Prostate gland (tissue), 2 donors: ENCODE results near the gene FOXF1. TPM values are rescaled to one million over a fixed set of nuclear protein-coding genes. Genes with fewer than 3 reads are reported as not detected.

Experiments used
- DNase-seq: peaks from one replicate; pipeline ENCODE4 v3.0.0-alpha.2; 2019; ENCODE audit warnings: low spot score
- H3K27ac ChIP-seq, 2 donors: fragments of 200-600 bp; sonication (generic); 2 replicates each; pipeline ENCODE4 v1.5.1; 2017 to 2019
- H3K27me3 ChIP-seq: fragments of 200-600 bp; sonication (generic); replicated peaks from 2 replicates; pipeline ENCODE4 v1.5.1; 2019; ENCODE audit not compliant: insufficient read depth
- H3K36me3 ChIP-seq, 2 donors: fragments of 200-600 bp; sonication (generic); 1 replicate in 1 of 2; 2 replicates in 1 of 2; pipeline versions ENCODE4 v1.5.1 to v1.8.1; 2017 to 2019
- H3K4me1 ChIP-seq: fragments of 200-600 bp; sonication (generic); replicated peaks from 2 replicates; pipeline ENCODE4 v1.5.1; 2019
- H3K4me3 ChIP-seq, 2 donors: fragments of 200-600 bp; sonication (generic); 2 replicates each; pipeline ENCODE4 v1.5.1; 2017 to 2019
- H3K9me3 ChIP-seq: fragments of 200-600 bp; sonication (generic); 2 replicates; pipeline ENCODE4 v1.5.1; 2017
- CTCF ChIP-seq, 4 experiments: fragments of 200-600 bp in 2 of 4; fragments of 450-650 bp in 2 of 4; sonication (generic) in 2 of 4; IDR thresholded peaks; 1 replicate in 3 of 4; 2 replicates in 1 of 4; pipeline ENCODE4 v1.5.1; 2016 to 2019; ENCODE audit warnings: antibody characterized with exemption in 4 of 4, mild to moderate bottlenecking in 2 of 4, moderate library complexity in 2 of 4
- POLR2A ChIP-seq: fragments of 450-650 bp; IDR thresholded peaks from one replicate; pipeline ENCODE4 v1.6.1; 2016; ENCODE audit warnings: antibody characterized with exemption, mild to moderate bottlenecking
- POLR2AphosphoS5 ChIP-seq: sonication (generic); formaldehyde crosslinking; IDR thresholded peaks from one replicate; pipeline ENCODE4 v1.6.1; 2017; ENCODE audit warnings: antibody characterized with exemption
- WGBS: methylation state at CpG from one replicate; pipeline ENCODE4 v1.1.5; 2018; 5-methylcytosine and 5-hydroxymethylcytosine counted together
- intact Hi-C: fragments of 100-400 bp; cut with DNase I; formaldehyde crosslinking; loops from one replicate; pipeline ENCODE4 v1.14.2; 2022
- total RNA-seq, 2 donors: library from RNA; depleted of rRNA; stranded (reverse); fragments of >200 nt; gene quantifications; one replicate each; pipeline ENCODE4 v1.1.0, GENCODE V29; 2016

The FOXF1 gene
- total RNA-seq, 2 donors from 2014 or later: 5.3 to 6.9 TPM

DNA sequence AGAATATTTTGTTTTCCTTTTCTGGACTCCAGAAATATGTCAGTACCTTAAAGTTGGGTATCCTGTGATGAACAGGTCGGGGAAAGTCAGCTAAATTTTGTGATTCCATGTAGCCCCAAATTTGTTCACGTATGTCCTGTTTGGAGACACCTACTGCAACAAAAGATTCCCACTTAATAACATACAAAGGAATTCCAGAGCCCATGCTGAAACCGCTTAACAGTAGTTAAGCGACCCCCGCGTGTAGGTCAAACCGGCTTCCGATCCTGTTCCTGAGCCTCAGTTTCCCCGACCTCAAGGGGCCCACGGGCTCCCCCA lies 44.2 kb downstream of the FOXF1 start:
- TF ChIP-seq POLR2AphosphoS5 (no peak), CTCF (IDR thresholded peaks at IDR 0.05) (no peak), POLR2A (no peak)
- H3K36me3 ChIP-seq: peaks cover 0 to 5% of the 10 kb centered on the region in 2 donors
- intact Hi-C loops: no loop called here
- H3K4me3 ChIP-seq: peak overlapping the region; percentile 79 to 87
- WGBS: 3% methylated on average over 10 of the region's 10 CpGs
- H3K9me3 ChIP-seq: no peaks in the 10 kb centered on the region
- H3K27me3 ChIP-seq: no peaks in the 10 kb centered on the region
- no peaks in the 10 kb centered on the region for H3K4me1 ChIP-seq
- H3K27ac ChIP-seq: peak overlapping the region; percentile 79 to 80
- DNase-seq: no peak

GRCh38 chr16:86554917-86555703 lies 44.8 kb downstream of the FOXF1 start, which contains the start of gene MTHFSD:
TSS of gene MTHFSD (minus strand) at chr16:86555235. CDS start at chr16:86555184, 51 bp downstream.
- Histone ChIP-seq H3K27me3 (no peaks in the 10 kb centered on the region), H3K36me3 (peaks cover 0 to 5% of the 10 kb centered on the region in 2 donors), H3K9me3 (no peaks in the 10 kb centered on the region), H3K27ac (peak within 1 kb of the TSS; percentile 79 to 80), H3K4me3 (peak within 1 kb of the TSS; percentile 79 to 87), H3K4me1 (no peaks in the 10 kb centered on the region)
- peak; percentile 86 for DNase-seq
- TF ChIP-seq POLR2A (peak; percentile 63), CTCF (IDR thresholded peaks at IDR 0.05) (peak in 1 of 4 experiments; percentile 35), POLR2AphosphoS5 (peak; percentile 99)
- intact Hi-C loops: no loop called here
- WGBS: 4% methylated on average over 57 of the region's 70 CpGs

DNA sequence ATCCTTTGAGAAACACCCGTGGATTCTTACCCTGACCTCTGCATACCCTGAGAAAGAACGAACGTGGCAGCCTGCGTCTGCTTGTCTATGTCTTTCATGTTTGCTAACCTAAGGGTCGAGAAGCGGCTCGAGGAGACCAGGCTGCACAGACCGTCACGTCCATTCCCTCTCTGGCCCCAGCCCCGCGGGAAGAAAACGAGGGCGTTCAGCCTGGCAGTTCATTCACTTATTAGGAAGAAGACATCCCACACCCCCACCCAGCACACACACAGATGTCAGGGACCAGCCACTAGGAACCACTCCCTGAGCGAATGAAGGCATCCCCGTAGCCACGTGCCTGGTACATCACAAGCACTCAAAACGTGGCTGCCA lies 45.4 kb downstream of the FOXF1 start:
- intact Hi-C loops: no loop called here
- Histone ChIP-seq H3K36me3 (peaks cover 0 to 5% of the 10 kb centered on the region in 2 donors), H3K4me1 (no peaks in the 10 kb centered on the region), H3K27ac (peak overlapping the region in 1 of 2 donors; percentile 80), H3K4me3 (peak overlapping the region; percentile 79 to 87), H3K27me3 (no peaks in the 10 kb centered on the region), H3K9me3 (no peaks in the 10 kb centered on the region)
- no peak for DNase-seq
- no peak for TF ChIP-seq POLR2AphosphoS5
- TF ChIP-seq POLR2A: no peak
- no peak for TF ChIP-seq CTCF (IDR thresholded peaks at IDR 0.05)
- 34% methylated on average over 17 of the region's 17 CpGs for WGBS

GRCh38 chr16:86556576-86556975 lies 46.2 kb downstream of the FOXF1 start:
- H3K9me3 ChIP-seq: no peaks in the 10 kb centered on the region
- H3K27me3 ChIP-seq: no peaks in the 10 kb centered on the region
- intact Hi-C loops: no loop called here
- H3K27ac ChIP-seq: no peak overlapping the region
- H3K36me3 ChIP-seq: peaks cover 0 to 5% of the 10 kb centered on the region in 2 donors
- H3K4me3 ChIP-seq: no peak overlapping the region
- H3K4me1 ChIP-seq: no peaks in the 10 kb centered on the region
- no peak for DNase-seq
- 45% methylated on average over 5 of the region's 5 CpGs for WGBS
- TF ChIP-seq CTCF (IDR thresholded peaks at IDR 0.05) (no peak), POLR2AphosphoS5 (no peak), POLR2A (no peak)

GRCh38 chr16:86557587-86557986 lies 47.3 kb downstream of the FOXF1 start:
- DNase-seq: no peak
- Histone ChIP-seq H3K9me3 (no peaks in the 10 kb centered on the region), H3K27ac (no peak overlapping the region), H3K4me3 (no peak overlapping the region), H3K36me3 (no peaks in the 10 kb centered on the region), H3K4me1 (no peaks in the 10 kb centered on the region), H3K27me3 (no peaks in the 10 kb centered on the region)
- intact Hi-C loops: no loop called here
- 78% methylated on average over 4 of the region's 4 CpGs for WGBS
- TF ChIP-seq POLR2A: no peak
- no peak for TF ChIP-seq POLR2AphosphoS5
- no peak for TF ChIP-seq CTCF (IDR thresholded peaks at IDR 0.05)
